ENCODE results near the gene ADGRD1. TPM values are rescaled to one million over a fixed set of nuclear protein-coding genes. Genes with fewer than 3 reads are reported as not detected.
A peak's percentile ranks its signal among the peaks of the same experiment; 100 is the strongest.

ADGRD1 gene
- total and polyA plus RNA-seq, 8 donors = 25.6 to 167 (median 33.4) TPM

DNA sequence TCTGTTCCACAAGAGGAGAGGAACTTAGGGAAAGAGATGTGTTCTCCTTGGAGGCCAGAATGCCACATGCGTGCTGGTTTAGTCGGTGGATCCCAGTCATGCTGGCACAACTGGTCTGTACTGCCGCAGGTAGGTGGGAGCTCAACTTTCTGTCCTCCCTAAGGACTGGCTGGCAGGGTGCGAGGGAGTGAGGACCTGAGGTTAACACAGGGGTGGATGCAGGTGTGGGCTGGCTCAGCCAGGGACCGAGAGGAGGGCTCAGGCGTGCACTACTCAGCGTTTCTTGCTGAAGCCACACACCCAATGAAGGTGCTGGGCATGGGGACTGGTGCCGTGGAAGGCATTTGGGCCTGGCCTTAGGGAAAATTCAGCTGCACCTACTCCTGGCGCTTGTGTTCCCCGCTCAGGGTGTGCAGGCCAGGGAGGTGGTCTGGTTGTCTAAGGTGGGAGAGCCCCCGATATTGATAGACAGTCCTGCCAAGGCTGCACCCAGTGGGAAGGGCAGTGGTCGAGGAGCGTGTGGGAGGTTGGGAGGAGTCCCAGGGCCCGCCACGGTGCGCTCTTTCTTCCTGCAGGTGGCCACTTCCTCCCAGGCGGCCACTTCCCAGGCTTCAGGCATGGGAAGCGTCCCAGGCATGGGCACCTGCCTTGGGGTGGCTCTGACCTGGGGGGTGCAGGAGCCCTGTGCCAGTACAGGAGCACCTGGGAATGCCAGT, 138.4 kb downstream of the ADGRD1 start:
- DNase-seq (peak in 2 of 4 donors; percentile 25 to 69), ATAC-seq (no peak)
- H3K27ac ChIP-seq = no peak overlapping the region
- intact Hi-C loops (cut with DNase I) = no loop called here
- no peaks in the 10 kb centered on the region for H3K27me3 ChIP-seq
- peaks cover 0 to 6% of the 10 kb centered on the region in 2 donors for H3K4me1 ChIP-seq
- no peaks in the 10 kb centered on the region for H3K9me3 ChIP-seq
- TF ChIP-seq, protein P1, sequence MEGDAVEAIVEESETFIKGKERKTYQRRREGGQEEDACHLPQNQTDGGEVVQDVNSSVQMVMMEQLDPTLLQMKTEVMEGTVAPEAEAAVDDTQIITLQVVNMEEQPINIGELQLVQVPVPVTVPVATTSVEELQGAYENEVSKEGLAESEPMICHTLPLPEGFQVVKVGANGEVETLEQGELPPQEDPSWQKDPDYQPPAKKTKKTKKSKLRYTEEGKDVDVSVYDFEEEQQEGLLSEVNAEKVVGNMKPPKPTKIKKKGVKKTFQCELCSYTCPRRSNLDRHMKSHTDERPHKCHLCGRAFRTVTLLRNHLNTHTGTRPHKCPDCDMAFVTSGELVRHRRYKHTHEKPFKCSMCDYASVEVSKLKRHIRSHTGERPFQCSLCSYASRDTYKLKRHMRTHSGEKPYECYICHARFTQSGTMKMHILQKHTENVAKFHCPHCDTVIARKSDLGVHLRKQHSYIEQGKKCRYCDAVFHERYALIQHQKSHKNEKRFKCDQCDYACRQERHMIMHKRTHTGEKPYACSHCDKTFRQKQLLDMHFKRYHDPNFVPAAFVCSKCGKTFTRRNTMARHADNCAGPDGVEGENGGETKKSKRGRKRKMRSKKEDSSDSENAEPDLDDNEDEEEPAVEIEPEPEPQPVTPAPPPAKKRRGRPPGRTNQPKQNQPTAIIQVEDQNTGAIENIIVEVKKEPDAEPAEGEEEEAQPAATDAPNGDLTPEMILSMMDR (IDR thresholded peaks at IDR 0.05) = no peak
- H3K4me3 ChIP-seq = no peak overlapping the region
- peaks cover 0 to 4% of the 10 kb centered on the region in 2 donors for H3K36me3 ChIP-seq

- ATAC-seq (peak; percentile 9), DNase-seq (peak in 2 of 4 donors; percentile 30 to 68)
- intact Hi-C loops (cut with DNase I) = no loop called here
- Histone ChIP-seq H3K9me3 (no peaks in the 10 kb centered on the region), H3K4me1 (peaks cover 0 to 6% of the 10 kb centered on the region in 2 donors), H3K27ac (no peak overlapping the region), H3K27me3 (no peaks in the 10 kb centered on the region), H3K4me3 (no peak overlapping the region), H3K36me3 (peaks cover 0 to 4% of the 10 kb centered on the region in 2 donors)
- TF ChIP-seq, protein P1 (IDR thresholded peaks at IDR 0.05) = no peak
Measured at GRCh38 chr12:131092901-131093603, 139.3 kb downstream of the ADGRD1 start.

DNA sequence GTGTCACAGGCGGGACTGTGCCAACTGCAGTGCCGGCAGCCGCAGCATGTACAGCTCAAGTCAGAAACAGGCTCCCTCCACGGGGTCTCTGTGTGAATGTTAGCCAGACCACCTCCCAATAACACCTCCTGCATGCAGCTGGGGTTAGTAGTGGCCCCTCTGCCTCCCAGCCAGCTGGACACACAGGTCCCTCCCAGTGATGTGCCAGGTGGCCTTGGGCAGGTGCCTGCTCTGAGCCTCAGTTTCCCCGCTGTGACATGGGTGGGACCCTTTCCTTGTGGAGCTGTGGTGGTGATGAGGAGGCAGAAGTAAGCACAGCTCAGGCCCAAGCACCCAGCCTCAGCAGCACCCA, 139.9 kb downstream of the ADGRD1 start:
- H3K27me3 ChIP-seq = no peaks in the 10 kb centered on the region
- DNase-seq (no peak), ATAC-seq (no peak)
- H3K4me3 ChIP-seq = no peak overlapping the region
- TF ChIP-seq, protein P1 (IDR thresholded peaks at IDR 0.05) = no peak
- no peak overlapping the region for H3K27ac ChIP-seq
- H3K36me3 ChIP-seq = peaks cover 0 to 4% of the 10 kb centered on the region in 2 donors
- intact Hi-C loops (cut with DNase I) = no loop called here
- no peaks in the 10 kb centered on the region for H3K9me3 ChIP-seq
- H3K4me1 ChIP-seq = peaks cover 0 to 6% of the 10 kb centered on the region in 2 donors

- ATAC-seq (no peak), DNase-seq (peak in 2 of 4 donors; percentile 18 to 31)
- Histone ChIP-seq H3K27me3 (no peaks in the 10 kb centered on the region), H3K27ac (no peak overlapping the region), H3K4me1 (peaks cover 0 to 6% of the 10 kb centered on the region in 2 donors), H3K9me3 (no peaks in the 10 kb centered on the region), H3K36me3 (peaks cover 0 to 4% of the 10 kb centered on the region in 2 donors), H3K4me3 (no peak overlapping the region)
- intact Hi-C loops (cut with DNase I) = no loop called here
- TF ChIP-seq, protein P1 (IDR thresholded peaks at IDR 0.05) = no peak
Measured at GRCh38 chr12:131093971-131094830, 140.5 kb downstream of the ADGRD1 start.

Data from left lung (tissue), 10 donors.